Small intestine (tissue), 7 donors: ENCODE results near the gene BPIFB2. TPM values are rescaled to one million over a fixed set of nuclear protein-coding genes. Genes with fewer than 3 reads are reported as not detected.
"Not testable (repeated sequence)": the region's sequence is repeated elsewhere in the genome, so short reads cannot be mapped to it uniquely, and the experiment has no call there.

ENCODE experiments used
- DNase-seq, 2 donors: peaks; one replicate each; pipeline versions ENCODE4 v3.0.0 to v3.0.0-alpha.2; 2013
- FAIRE-seq: peaks from 2 replicates; lab custom pipeline; 2012; peaks lifted over from hg19 to GRCh38; lab: Jason Lieb, UNC
- H3K27ac ChIP-seq, 3 donors: one replicate each; pipeline ENCODE4 v1.5.1; 2013; ENCODE audit warnings: low read length in 2 of 3, mild to moderate bottlenecking in 2 of 3, control low read depth in 1 of 3, inconsistent platforms in 1 of 3, low read depth in 1 of 3, moderate library complexity in 1 of 3
- H3K27me3 ChIP-seq, 3 donors: one replicate each; pipeline ENCODE4 v1.6.1; 2013; ENCODE audit warnings: low read length in 3 of 3, inconsistent platforms in 1 of 3; ENCODE audit not compliant: control insufficient read depth in 3 of 3, insufficient read depth in 3 of 3
- H3K36me3 ChIP-seq, 3 donors: one replicate each; pipeline ENCODE4 v1.6.1; 2013; ENCODE audit warnings: low read length in 3 of 3, inconsistent platforms in 1 of 3, low read depth in 1 of 3, mild to moderate bottlenecking in 1 of 3, moderate library complexity in 1 of 3; ENCODE audit not compliant: control insufficient read depth in 3 of 3, insufficient read depth in 2 of 3
- H3K4me1 ChIP-seq, 3 donors: one replicate each; pipeline ENCODE4 v1.6.1; 2013; ENCODE audit warnings: low read length in 2 of 3, inconsistent platforms in 1 of 3, low read depth in 1 of 3, mild to moderate bottlenecking in 1 of 3, moderate library complexity in 1 of 3; ENCODE audit not compliant: control insufficient read depth in 3 of 3, insufficient read depth in 2 of 3
- H3K4me3 ChIP-seq, 3 donors: one replicate each; pipeline ENCODE4 v1.5.1; 2013; ENCODE audit warnings: low read length in 3 of 3, control low read depth in 1 of 3, inconsistent platforms in 1 of 3, low read depth in 1 of 3, mild to moderate bottlenecking in 1 of 3, moderate library complexity in 1 of 3
- H3K9me3 ChIP-seq, 2 donors: one replicate each; pipeline ENCODE4 v1.6.1; 2013; ENCODE audit warnings: low read depth in 1 of 2, low read length in 1 of 2; ENCODE audit not compliant: control insufficient read depth in 2 of 2, insufficient read depth in 1 of 2
- WGBS, 3 donors: extraction: QIAGEN DNeasy Blood & Tissue Kit; methylation state at CpG; one replicate each; pipeline ENCODE4 v1.1.7; 2013; 5-methylcytosine and 5-hydroxymethylcytosine counted together
- polyA plus RNA-seq, 4 donors: library from polyadenylated mRNA; stranded (reverse) in 3 of 4; unstranded in 1 of 4; fragments of 200-250 nt in 3 of 4; fragments of 120-200 nt in 1 of 4; gene quantifications; one replicate each; pipeline versions ENCODE4 v1.2.1 to v1.2.3, GENCODE V29; 2013
- donor health status: healthy with polysubstance abuse.
- donor health status: control.
- donor health status: control.
- donor health status: Bipolar disorder and iron deficiency.
- donor health status: healthy.

The BPIFB2 gene
- polyA plus RNA-seq, 4 donors = not detected

DNA sequence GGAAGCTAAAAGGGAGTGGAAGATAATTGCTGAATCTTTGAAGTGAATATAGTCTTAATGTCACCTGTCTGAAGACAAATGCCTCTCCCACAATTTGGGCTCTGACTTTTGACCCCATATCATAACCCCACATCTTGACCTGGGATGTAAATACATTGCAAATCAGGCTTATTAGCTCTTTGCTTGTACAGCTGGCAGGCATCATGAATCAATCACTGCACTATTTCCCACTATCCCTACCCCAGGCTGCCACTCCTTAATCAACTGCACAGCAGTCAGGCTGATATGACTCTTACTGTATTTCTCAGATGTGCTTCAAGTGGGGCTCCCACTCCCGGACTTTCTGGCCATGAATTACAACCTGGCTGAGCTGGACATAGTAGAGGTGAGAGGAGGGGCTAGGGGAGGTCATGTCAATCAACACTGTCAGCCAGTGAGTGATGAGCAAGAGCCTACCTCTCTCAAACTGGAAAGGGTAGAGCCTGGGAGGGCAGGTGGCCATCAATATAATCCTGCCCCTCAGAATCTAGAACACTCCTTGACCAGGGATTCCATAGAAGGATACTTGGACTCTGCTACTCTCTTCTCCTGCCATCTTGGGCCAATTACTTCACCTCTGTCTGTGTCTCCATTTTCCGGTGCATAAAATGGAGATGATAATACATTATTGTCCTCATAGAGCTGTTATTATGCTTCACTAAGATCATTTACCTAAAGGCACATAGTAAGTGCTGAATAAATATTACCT lies 35.7 kb downstream of the BPIFB2 start:
- Histone ChIP-seq H3K36me3 (no peaks in the 10 kb centered on the region), H3K4me1 (no peaks in the 10 kb centered on the region), H3K4me3 (no peak overlapping the region), H3K27me3 (no peaks in the 10 kb centered on the region), H3K9me3 (peaks cover 0 to 20% of the 10 kb centered on the region in 2 donors), H3K27ac (no peak overlapping the region)
- WGBS, 3 donors = 49 to 64% (median 56%) methylated on average over 2 of the region's 2 CpGs
- DNase-seq = no peak
- no peak for FAIRE-seq

DNA sequence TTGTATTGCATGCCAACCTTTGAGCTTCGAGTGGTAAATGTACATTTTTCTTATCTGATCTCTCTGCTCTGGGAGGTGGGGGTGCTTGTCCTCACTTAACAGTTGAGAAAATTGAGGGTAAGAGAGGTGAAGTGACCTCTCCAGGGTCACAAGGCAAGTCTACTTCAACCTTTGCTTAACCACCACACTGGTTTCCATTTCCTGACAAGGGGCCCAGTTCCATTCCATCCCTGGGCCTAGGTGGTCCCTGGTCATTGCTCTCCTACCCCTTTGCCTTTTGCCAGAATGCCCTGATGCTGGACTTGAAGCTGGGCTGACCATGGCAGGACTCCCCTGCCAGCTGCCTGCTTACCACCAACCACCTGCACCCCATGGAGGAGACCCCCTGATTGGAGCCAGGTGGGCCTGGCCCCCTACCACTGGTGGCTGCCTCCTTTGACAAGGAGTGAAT lies 36.3 kb downstream of the BPIFB2 start:
- 8 to 54% (median 16%) methylated on average over 1 of the region's 1 CpG for WGBS, 3 donors
- no peak for FAIRE-seq
- Histone ChIP-seq H3K4me1 (no peaks in the 10 kb centered on the region), H3K9me3 (peaks cover 0 to 20% of the 10 kb centered on the region in 2 donors), H3K27me3 (no peaks in the 10 kb centered on the region), H3K27ac (no peak overlapping the region), H3K36me3 (no peaks in the 10 kb centered on the region), H3K4me3 (no peak overlapping the region)
- DNase-seq = no peak

- H3K27me3 ChIP-seq, FAIRE-seq, H3K36me3 ChIP-seq, DNase-seq, H3K27ac ChIP-seq, H3K4me1 ChIP-seq, H3K4me3 ChIP-seq: not testable (repeated sequence)
- 84 to 85% (median 85%) methylated on average over 15 of the region's 15 CpGs for WGBS, 3 donors
- peaks cover 0 to 20% of the 10 kb centered on the region in 2 donors for H3K9me3 ChIP-seq
These were observed 37.7 kb downstream of the BPIFB2 start for GRCh38 chr20:33045129-33045721.

DNA sequence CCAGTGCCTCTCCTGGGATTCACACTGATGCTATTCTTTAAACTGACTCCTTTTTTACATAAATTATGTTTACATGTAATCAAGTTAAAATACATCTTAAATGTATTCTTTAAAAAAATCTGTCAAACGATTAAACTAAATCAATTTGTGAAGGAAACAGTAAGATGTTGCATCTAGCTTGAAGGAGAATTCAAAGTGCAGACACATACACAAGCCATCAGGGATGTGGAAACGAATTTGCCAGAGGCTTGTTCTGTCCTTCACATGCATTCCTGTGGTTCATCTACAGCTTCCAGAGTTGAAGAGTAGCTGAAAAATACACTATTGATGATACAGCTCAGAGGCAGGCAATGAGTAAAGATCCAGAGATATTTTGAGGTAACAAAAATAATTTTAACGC lies 38.9 kb downstream of the BPIFB2 start:
- DNase-seq (no peak), FAIRE-seq (no peak)
- 64 to 73% (median 67%) methylated on average over 3 of the region's 3 CpGs for WGBS, 3 donors
- H3K27me3 ChIP-seq = no peaks in the 10 kb centered on the region
- H3K4me1 ChIP-seq = no peaks in the 10 kb centered on the region
- peaks cover 0 to 20% of the 10 kb centered on the region in 2 donors for H3K9me3 ChIP-seq
- H3K27ac ChIP-seq = no peak overlapping the region
- H3K36me3 ChIP-seq = no peaks in the 10 kb centered on the region
- no peak overlapping the region for H3K4me3 ChIP-seq

DNA sequence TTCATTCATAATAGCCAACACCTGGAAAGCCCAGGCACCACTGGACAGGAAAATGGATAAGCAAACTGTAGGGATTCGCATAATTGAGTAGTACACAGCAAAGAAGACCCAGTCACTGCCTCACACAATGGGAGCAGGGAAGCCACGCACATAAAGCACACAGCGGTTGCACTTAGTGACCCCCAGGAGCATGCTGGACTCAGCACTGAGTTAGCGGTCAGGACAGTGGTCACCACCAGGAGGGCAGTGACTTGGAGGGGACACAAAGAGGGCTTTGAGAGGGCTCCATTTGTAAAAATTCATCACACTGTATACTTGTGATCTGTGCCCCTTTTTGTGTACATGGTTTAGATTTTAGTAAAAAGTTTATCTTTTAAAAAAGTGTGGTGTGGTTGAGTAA lies 43.8 kb downstream of the BPIFB2 start:
- FAIRE-seq (no peak), DNase-seq (no peak)
- H3K27me3 ChIP-seq = no peaks in the 10 kb centered on the region
- no peaks in the 10 kb centered on the region for H3K4me1 ChIP-seq
- H3K9me3 ChIP-seq = no peaks in the 10 kb centered on the region
- WGBS, 3 donors = 69 to 88% (median 86%) methylated on average over 4 of the region's 4 CpGs
- H3K4me3 ChIP-seq = no peak overlapping the region
- no peaks in the 10 kb centered on the region for H3K36me3 ChIP-seq
- H3K27ac ChIP-seq = no peak overlapping the region

GRCh38 chr20:33053291-33054106 lies 46.0 kb downstream of the BPIFB2 start, which contains the start of gene BPIFB3:
Gene BPIFB3, plus strand, starts transcription at chr20:33053903. Its CDS starts 1,533 bp downstream, at chr20:33055436.
- WGBS, 3 donors = 78 to 83% (median 83%) methylated on average over 25 of the region's 25 CpGs
- Histone ChIP-seq H3K4me3 (no peak within 1 kb of the TSS), H3K27ac (no peak within 1 kb of the TSS), H3K36me3 (no peaks in the 10 kb centered on the region), H3K9me3 (no peaks in the 10 kb centered on the region), H3K4me1 (no peaks in the 10 kb centered on the region), H3K27me3 (no peaks in the 10 kb centered on the region)
- DNase-seq (no peak), FAIRE-seq (no peak)

DNA sequence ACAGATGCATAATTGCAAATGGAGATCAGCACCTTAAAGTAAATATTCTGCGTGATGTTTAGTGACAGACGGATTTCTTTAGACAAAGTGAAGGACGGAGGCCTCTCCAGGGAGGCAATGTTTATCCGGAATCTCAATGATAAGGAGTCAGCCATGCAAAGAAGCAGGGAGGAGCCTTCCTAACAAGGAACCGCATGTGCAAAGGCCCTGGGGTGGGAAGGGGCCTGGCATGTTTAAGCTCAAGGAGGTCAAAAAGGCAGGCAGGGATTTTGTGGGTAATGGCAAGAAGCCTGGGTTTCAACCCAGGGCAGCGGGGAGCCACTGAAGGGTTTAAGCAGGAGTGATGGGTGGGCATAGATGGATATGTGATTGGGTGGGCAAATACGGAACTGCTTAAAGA lies 46.9 kb downstream of the BPIFB2 start:
- DNase-seq (no peak), FAIRE-seq (no peak)
- WGBS, 3 donors = 66 to 76% (median 69%) methylated on average over 7 of the region's 7 CpGs
- Histone ChIP-seq H3K36me3 (no peaks in the 10 kb centered on the region), H3K4me3 (no peak overlapping the region), H3K9me3 (no peaks in the 10 kb centered on the region), H3K4me1 (no peaks in the 10 kb centered on the region), H3K27me3 (no peaks in the 10 kb centered on the region), H3K27ac (no peak overlapping the region)

- Histone ChIP-seq H3K4me1 (no peaks in the 10 kb centered on the region), H3K27ac (no peak overlapping the region), H3K27me3 (no peaks in the 10 kb centered on the region), H3K36me3 (no peaks in the 10 kb centered on the region), H3K4me3 (no peak overlapping the region), H3K9me3 (no peaks in the 10 kb centered on the region)
- FAIRE-seq (no peak), DNase-seq (no peak)
- 70 to 80% (median 72%) methylated on average over 2 of the region's 2 CpGs for WGBS, 3 donors
These were observed 47.3 kb downstream of the BPIFB2 start for GRCh38 chr20:33054791-33055190.
